Measurements from ENCODE around the gene FOXJ3.

GRCh38 chr1:42150651-42151050, 184.4 kb downstream of the FOXJ3 start:
- no peak for TF ChIP-seq CTCF (IDR thresholded peaks at IDR 0.05; ENCODE audit: insufficient read depth, low read length, poor library complexity, severe bottlenecking)
- TF ChIP-seq EZH2phosphoT487 (conservative IDR thresholded peaks at IDR 0.05; ENCODE audit: low read length) = no peak

All from SU-DHL-6 (cell line).